Fibroblast of villous mesenchyme (primary cell): ENCODE data around the gene CDKN1A. TPM values are rescaled to one million over a fixed set of nuclear protein-coding genes. Genes with fewer than 3 reads are reported as not detected.

Source experiments
- DNase-seq: peaks from one replicate; pipeline ENCODE4 v3.0.0-alpha.2; 2010; ENCODE audit warnings: low read depth
- H3K4me3 ChIP-seq: 2 replicates; pipeline ENCODE4 v1.5.1; 2011; ENCODE audit warnings: low read depth, mild to moderate bottlenecking, low read length
- CTCF ChIP-seq: IDR thresholded peaks from 2 replicates; pipeline ENCODE4 v1.5.1; 2012; ENCODE audit warnings: low read depth, mild to moderate bottlenecking, low read length; ENCODE audit not compliant: insufficient read depth
- total RNA-seq: library from RNA; depleted of rRNA; stranded (reverse); fragments of >200 nt; gene quantifications from 2 replicates; pipeline ENCODE4 v1.2.3, GENCODE V29; 2012

The CDKN1A gene
- total RNA-seq, 1 donor = 522 TPM

DNA sequence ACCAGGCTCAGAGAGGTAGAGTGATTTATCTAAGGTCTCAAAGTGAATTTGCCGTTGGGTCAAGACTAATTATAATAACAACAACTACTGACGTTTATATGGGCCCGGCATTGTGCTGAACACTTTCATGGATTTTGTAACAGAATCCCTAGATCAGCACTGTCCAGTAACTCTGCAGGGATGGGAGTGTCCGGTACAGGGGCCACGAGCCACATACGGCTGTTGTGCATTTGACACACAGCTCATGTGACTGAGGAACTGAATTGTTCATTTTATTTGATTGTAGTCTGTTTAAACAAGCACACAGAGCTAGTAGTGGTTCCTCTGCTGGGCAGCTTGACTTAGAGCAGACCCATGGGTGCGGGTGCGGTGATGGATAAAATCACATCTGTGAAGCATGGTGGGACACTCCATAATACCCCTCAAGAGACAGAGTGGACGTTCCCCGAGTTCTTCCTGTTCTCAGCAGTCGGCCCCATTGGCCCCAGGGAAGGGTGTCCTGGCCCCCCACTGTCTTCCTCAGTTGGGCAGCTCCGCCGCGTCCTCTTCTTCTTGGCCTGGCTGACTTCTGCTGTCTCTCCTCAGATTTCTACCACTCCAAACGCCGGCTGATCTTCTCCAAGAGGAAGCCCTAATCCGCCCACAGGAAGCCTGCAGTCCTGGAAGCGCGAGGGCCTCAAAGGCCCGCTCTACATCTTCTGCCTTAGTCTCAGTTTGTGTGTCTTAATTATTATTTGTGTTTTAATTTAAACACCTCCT lies 6.8 kb downstream of the CDKN1A start:
- no peak for TF ChIP-seq CTCF
- no peak overlapping the region for H3K4me3 ChIP-seq
- no peak for DNase-seq

GRCh38 chr6:36685926-36686667 lies 7.6 kb downstream of the CDKN1A start:
- DNase-seq = no peak
- TF ChIP-seq CTCF = no peak
- H3K4me3 ChIP-seq = no peak overlapping the region

GRCh38 chr6:36686668-36687513 lies 8.4 kb downstream of the CDKN1A start:
- DNase-seq = no peak
- TF ChIP-seq CTCF = no peak

GRCh38 chr6:36688063-36688738 lies 9.7 kb downstream of the CDKN1A start:
- DNase-seq = no peak
- no peak for TF ChIP-seq CTCF
- no peak overlapping the region for H3K4me3 ChIP-seq

More at GRCh38 chr6:36686668-36687513, 8.4 kb downstream of the CDKN1A start:
- H3K4me3 ChIP-seq = no peak overlapping the region

DNA sequence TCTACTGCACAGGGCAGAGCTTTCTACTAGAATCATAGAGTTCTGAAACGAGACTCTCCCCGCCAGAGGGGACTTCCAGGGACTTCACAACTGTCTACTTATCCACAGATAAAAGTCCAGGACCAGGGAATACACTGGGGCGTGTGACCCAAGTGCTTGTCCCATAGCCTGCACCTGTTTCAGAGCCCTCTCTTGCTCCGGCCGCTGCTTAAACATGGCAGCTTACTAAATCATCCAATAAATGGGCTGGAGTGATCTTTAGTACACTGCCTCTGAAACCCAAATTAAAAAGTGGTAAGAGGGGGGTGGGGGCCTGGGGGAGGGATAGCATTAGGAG lies 10.2 kb downstream of the CDKN1A start:
- H3K4me3 ChIP-seq = no peak overlapping the region
- no peak for DNase-seq
- TF ChIP-seq CTCF = no peak

- DNase-seq = no peak
- TF ChIP-seq CTCF = no peak
These were observed 12.5 kb downstream of the CDKN1A start for GRCh38 chr6:36691011-36691410.

More at GRCh38 chr6:36691011-36691410, 12.5 kb downstream of the CDKN1A start:
- no peak overlapping the region for H3K4me3 ChIP-seq
